ENCODE results near the gene LRRC18.

The LRRC18 gene

DNA sequence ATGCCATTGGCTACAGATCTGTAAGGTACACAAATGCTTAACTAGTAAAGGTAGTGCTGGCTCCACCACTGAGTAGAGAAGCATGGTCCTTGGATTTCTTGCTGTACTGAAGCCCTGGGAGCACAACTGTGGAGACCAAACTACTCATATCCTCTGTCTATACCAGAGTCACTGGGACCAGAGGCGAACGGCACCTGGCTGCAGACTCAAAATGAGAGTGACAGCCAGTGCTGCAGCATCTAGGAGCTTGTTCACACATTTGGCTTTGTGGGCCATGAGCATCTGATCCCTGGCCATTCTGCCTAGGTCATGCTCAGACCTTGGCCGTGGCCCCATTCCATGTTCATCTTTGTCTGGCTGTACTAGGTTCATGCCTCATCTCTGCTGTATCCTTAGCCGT is 31.9 kb downstream of the LRRC18 start:
- DNase-seq (ENCODE audit: low read depth) = no peak

- no peak for DNase-seq (ENCODE audit: low read depth)
Measured at GRCh38 chr10:48906841-48907240, 32.8 kb downstream of the LRRC18 start.

DNA sequence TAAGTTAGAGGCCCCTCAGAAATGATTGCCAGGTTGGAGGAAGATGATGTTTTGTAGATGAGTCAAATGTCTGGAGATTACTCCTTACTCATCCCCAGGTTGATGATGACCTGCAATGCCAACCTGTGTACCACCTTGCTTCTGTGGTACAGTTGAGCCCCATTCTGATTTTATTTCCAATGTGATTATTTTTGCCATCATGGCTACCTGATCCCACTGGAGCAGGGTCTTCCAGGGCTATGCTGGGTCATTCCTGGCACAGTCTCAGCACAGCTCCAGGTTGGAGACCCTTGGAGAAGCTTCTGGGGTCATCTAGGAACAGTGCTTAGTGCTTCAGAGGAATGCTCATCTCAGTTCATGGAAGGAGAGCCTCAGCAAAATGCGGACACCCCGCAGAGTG is 34.3 kb downstream of the LRRC18 start:
- no peak for DNase-seq (ENCODE audit: low read depth)

DNA sequence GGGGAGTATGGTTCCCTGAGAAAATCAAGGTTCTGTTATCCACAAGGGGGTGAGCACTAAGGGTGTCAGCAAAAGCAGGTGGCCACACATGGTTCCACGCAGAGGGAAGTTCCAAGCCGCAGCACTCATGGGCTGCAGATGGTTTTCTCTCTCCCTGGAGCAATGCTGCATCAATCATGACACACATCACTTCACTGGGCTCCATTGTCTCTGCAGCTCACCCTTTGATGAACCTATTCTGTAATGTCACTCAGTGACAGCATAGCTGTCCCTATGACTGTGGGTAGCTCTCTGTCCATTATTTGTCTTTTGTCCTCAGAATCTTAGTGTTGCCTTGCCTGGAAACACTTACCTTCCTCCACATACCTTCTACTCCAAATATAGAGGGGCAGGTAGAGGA is 34.8 kb downstream of the LRRC18 start:
- DNase-seq (ENCODE audit: low read depth) = no peak

DNA sequence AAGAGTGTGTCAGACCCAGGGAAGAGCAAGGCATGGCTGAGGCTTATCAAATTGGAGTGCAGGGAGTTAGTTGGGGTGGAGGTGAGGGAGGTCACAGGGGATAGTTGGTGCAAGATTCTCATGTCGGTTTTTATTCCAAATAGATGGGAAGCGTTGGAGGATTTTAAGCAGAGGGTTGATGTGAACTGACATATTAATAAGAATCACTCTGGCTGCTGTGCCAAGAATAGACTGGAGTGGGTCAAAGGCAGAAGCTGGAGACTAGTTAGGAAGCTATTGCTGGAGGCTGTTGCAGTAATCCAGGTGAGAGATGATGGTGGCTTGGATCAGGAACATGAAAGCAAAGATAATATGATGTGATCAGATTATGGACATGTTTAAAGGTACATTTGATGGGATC is 36.5 kb downstream of the LRRC18 start:
- no peak for DNase-seq (ENCODE audit: low read depth)

GRCh38 chr10:48902096-48902495 is 37.5 kb downstream of the LRRC18 start:
- DNase-seq (ENCODE audit: low read depth) = no peak

DNA sequence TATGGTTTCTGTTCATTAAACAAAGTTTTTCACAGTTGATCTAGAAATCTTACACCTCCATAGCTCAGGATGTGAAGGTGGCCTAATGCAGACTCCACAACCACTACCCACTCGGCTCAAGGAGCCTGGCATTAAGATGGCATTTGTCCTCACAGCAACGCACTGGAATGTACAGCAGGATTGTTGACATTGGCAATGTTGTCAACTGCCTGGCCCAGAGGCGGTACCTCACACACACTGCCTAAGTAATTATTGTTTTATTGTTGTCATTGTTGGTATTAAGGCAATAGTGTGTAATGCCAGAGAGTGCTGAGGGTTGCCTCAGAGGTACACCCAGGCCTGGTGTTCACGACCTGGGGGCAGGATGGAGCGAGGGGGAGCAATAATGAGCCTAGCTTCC is 38.3 kb downstream of the LRRC18 start:
- DNase-seq (ENCODE audit: low read depth) = no peak

- no peak for DNase-seq (ENCODE audit: low read depth)
Measured at GRCh38 chr10:48900371-48900801, 39.3 kb downstream of the LRRC18 start.

GRCh38 chr10:48899781-48900180 is 39.9 kb downstream of the LRRC18 start:
- DNase-seq (ENCODE audit: low read depth) = no peak

DNA sequence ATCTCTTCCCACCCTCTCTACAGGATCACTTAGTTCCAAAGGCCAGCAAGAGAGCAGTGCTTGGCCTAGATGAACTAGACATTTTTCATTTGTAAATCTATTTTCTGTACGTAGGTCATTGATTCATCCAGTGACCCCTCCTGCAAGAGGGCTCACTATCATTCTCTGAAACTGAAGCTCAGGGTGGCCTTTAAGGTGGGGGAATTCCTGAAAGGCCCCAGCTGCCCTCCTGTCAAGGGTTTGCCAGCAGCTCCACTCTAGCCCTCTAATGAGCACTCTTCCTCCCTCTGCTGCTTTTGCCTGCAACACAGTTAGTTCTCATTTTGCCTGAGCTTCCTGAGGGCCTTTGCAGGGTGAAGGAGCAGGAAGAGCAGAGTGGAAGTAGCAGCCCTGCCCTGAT is 41.2 kb downstream of the LRRC18 start:
- no peak for DNase-seq (ENCODE audit: low read depth)

DNA sequence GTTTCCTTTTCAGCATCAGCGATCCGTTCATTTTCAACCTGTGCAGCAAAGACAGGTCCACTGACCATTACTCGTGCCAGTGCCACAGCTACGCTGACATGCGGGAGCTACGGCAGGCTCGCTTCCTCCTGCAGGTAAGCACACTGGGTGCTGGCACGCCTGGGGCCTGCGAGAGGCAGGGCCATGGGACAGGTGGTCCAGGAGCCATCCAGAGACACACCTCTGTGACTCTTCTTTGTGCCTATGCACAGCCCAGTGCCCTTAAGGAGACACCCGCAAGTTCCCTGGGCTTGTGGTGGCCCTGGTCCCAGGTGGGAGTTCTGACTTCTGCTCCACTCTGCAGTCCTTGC is 42.2 kb downstream of the LRRC18 start:
- DNase-seq (ENCODE audit: low read depth) = no peak

GRCh38 chr10:48896756-48897440 is 42.7 kb downstream of the LRRC18 start:
- DNase-seq (ENCODE audit: low read depth) = no peak

GRCh38 chr10:48895803-48896195 is 43.8 kb downstream of the LRRC18 start:
- no peak for DNase-seq (ENCODE audit: low read depth)

DNA sequence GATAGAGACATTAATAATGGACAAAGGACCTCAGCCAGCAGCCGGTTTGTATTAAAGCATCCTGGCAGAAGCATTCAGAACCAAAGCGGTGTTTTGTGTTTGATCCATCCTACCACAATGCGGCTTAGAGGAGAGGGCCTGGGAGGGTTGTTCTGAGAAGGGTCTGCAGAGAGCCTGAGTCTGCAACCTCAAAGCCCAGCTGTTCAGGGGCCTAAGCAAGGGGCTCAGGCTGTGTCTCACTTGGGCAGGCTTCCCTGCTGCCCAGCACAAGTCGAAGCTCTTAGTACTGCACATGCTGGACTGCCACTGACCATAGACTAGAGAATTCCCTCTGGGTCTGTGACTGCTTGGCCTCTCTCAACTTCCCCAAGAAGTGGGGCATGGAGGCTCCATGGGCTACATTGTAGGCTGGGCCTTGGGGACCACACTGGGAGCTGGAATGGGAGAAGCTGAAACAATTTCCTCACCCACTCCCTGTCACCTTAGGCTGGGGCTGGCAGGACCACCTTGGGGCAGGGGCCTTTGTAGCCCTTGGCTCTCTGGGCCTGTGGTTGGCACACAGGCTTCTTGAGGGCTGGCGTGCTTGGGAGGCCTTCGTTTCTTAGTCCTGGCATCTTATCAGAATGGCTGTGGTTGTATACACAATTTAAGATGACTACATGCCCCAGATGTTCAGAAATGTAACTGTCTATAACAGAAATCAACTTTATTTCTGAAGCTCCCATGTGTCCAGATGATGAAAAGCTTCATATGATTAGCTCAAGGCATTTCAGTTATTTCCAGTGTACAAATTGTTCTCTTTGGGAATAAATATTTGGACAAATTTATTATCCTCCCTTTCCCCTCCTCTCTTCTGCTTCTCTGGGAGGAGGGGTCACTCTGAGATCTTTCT is 44.5 kb downstream of the LRRC18 start:
- no peak for DNase-seq (ENCODE audit: low read depth)

DNA sequence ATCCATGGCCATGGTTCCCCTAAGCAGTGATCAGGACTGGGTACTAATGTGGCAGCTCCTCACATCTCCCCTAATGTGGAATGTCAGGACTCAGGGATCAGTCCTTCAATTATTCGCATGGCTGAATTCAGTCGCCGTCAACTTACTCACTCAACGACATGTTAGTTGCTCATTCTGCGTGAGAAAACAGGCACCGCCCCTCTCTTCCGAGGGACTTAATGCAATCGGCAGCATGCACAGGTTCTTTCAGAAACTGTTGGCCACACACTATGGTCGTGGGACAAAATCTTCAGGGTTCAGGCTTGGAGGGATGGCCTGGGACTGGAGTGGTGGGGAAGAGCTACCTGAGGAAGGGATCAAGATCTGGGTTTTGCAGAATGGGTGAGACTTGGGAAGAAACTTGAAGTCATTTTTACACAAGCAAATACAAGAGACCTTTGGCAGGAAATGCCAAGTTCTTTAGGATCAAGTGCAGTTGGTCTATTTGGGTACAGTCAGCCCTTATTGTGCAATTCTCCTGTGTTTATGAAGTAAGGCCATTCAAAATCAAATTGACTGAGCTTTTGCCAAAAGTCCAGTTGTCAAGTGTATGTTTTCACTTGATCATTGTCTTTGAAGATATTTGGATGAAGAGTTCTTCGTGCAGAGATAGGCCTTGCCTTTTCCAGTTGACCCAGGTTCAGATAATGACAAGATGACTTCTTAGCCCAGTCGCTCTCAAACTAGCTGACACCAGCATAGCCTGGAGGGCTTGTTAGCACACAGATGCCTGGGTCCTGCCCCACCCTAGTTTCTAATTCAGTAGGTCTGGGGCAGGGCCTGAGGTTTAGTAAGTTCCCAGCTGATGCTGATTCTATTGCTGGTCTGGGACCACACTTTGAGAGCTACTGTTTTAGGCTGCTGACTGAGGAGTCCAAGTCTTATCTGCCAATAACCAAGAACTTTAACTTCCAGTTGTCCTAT is 48.5 kb downstream of the LRRC18 start:
- DNase-seq (ENCODE audit: low read depth) = no peak

DNA sequence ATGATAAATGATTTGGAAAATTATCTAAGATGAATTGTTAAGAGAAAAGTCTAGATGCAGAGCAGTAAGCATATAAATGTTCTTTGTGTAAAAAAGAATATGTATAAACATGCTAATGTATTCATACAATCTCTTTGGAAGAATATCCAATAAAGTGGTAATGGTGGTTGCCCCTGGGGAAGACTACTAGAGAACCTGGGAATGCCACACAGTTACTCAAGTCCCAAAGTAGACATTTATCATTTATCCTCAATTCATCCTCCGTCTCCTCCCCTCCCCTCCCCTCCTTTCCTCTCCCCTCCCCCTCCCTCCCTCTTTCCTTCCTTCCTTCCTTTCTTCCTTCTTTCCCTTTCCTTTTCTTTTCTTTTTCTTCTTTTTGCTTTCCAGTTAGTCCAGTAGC is 51.7 kb downstream of the LRRC18 start:
- DNase-seq (ENCODE audit: low read depth) = no peak

GRCh38 chr10:48885376-48885775 is 54.3 kb downstream of the LRRC18 start:
- no peak for DNase-seq (ENCODE audit: low read depth)

DNA sequence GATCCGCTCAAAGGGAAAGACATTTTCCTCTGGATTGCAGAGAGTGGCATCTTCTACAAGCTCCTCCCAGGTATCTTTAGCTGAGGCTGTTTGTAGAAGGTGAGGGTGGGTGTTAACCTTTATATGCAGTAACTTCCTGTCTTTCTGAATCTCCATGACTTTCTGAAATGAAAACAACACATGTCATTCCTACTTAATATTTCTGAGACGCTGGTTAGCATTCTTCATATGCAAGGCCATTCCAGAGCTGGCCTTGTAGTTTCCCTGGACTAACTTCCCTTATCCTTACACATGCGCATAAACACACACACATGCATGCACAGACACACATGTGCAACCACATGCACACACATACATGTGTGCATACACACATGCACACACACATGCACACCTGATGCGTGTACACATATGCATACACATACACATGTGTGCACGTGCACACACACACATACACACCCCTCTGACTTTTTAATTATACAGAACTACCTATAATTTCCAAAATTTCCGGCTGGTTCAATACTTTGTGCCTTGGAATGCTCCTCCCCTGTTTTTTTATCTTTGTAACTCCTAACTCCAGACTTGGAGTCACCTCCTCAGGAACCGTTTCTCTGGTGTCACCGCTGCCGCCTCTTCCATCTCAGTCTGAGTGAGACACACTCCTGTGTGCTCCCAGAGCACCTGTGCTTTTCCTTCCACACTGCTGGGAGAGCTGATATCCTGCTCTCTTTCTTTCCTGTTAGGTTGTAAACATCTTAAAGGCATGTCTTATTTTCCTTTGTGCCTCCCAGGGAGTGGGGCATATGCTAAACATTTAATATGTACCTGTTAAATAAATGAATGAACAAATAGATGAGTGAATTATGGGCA is 55.2 kb downstream of the LRRC18 start:
- DNase-seq (ENCODE audit: low read depth) = no peak

- DNase-seq (ENCODE audit: low read depth) = no peak
Measured at GRCh38 chr10:48883701-48884100, 55.9 kb downstream of the LRRC18 start.

DNA sequence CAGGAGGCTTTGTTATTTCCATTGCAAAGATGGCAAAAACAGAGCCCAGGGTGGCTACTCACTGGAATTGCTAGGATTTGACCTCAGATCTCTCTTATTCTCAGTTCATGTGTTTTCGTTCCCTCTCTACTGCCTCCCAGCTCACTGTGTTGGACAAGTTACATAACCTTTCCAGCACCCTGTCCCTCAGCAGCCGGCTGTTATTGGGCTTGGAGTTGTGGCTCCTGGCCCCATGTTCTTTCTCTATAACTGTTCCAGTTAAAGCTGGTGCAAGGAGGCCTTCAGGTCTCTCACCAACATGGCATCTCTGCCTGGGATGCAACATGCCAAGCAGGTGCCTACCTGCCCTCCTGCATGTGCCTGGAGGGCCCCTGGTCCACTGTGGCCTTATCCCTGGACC is 56.8 kb downstream of the LRRC18 start:
- no peak for DNase-seq (ENCODE audit: low read depth)

DNA sequence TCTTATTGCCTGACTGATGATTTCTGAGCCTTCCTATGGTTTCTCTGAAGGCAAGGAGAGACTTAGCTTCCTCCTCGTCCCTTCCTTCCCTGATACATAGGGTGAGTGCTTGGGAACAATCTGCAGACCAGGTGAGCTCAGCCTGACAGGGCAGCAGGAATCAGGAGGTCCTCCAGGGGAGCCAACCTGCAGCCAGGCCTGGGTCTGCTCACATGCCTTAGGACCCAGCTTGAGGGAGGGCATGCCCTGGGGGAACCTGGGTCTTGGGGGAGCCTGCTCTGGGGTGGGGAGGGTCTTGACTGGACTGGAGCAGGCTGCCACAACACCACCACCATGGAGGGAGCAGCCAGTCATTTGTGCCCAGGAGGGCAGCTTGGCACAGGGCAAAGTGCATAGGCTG is 57.7 kb downstream of the LRRC18 start:
- no peak for DNase-seq (ENCODE audit: low read depth)
